H9 (cell line): ENCODE measurements around the gene KDM5B. TPM values are rescaled to one million over a fixed set of nuclear protein-coding genes. Genes with fewer than 3 reads are reported as not detected.

ENCODE experiments used
- DNase-seq: peaks from one replicate; pipeline ENCODE4 v3.0.0-alpha.2; 2017
- H2AFZ ChIP-seq: one replicate; pipeline ENCODE4 v1.6.1; 2013; ENCODE audit warnings: mild to moderate bottlenecking, low read length, control low read depth, moderate library complexity
- H2AK5ac ChIP-seq: 2 replicates; pipeline ENCODE4 v1.6.1; 2013; ENCODE audit warnings: low read length, control low read depth, mixed read lengths; ENCODE audit not compliant: insufficient read length
- H2BK120ac ChIP-seq: one replicate; pipeline ENCODE4 v1.6.1; 2013; ENCODE audit warnings: low read depth, mild to moderate bottlenecking, low read length, control low read depth, inconsistent platforms; ENCODE audit not compliant: poor library complexity, severe bottlenecking
- H2BK12ac ChIP-seq: 2 replicates; pipeline ENCODE4 v1.6.1; 2013; ENCODE audit warnings: low read length, control low read depth, mixed read lengths, low read depth; ENCODE audit not compliant: insufficient read length
- H2BK15ac ChIP-seq: 2 replicates; pipeline ENCODE4 v1.6.1; 2013; ENCODE audit warnings: low read depth, low read length, control low read depth
- H2BK20ac ChIP-seq: one replicate; pipeline ENCODE4 v1.6.1; 2013; ENCODE audit warnings: low read depth, mild to moderate bottlenecking, low read length, control low read depth, inconsistent platforms; ENCODE audit not compliant: poor library complexity, severe bottlenecking
- H2BK5ac ChIP-seq: 2 replicates; pipeline ENCODE4 v1.6.1; 2013; ENCODE audit warnings: low read length, control low read depth, mixed read lengths; ENCODE audit not compliant: insufficient read length
- H3K14ac ChIP-seq: 2 replicates; pipeline ENCODE4 v1.6.1; 2013; ENCODE audit warnings: low read length, control low read depth; ENCODE audit not compliant: insufficient read depth
- H3K18ac ChIP-seq: 2 replicates; pipeline ENCODE4 v1.6.1; 2013; ENCODE audit warnings: low read depth, mild to moderate bottlenecking, mixed read lengths, low read length, control low read depth; ENCODE audit not compliant: insufficient read length
- H3K23ac ChIP-seq: 2 replicates; pipeline ENCODE4 v1.6.1; 2013; ENCODE audit warnings: low read length, control low read depth, mixed read lengths, low read depth; ENCODE audit not compliant: insufficient read length
- H3K23me2 ChIP-seq: 2 replicates; pipeline ENCODE4 v1.6.1; 2013; ENCODE audit warnings: low read depth, mild to moderate bottlenecking, mixed read lengths, low read length, control low read depth; ENCODE audit not compliant: insufficient read length, poor library complexity, severe bottlenecking
- H3K27ac ChIP-seq: 2 replicates; pipeline ENCODE4 v1.5.1; 2013; ENCODE audit warnings: low read length, control low read depth, mixed read lengths, low read depth; ENCODE audit not compliant: insufficient read length
- H3K27me3 ChIP-seq: 2 replicates; pipeline ENCODE4 v1.6.1; 2013; ENCODE audit warnings: low read length, control low read depth, inconsistent platforms; ENCODE audit not compliant: insufficient read depth
- H3K4ac ChIP-seq: 2 replicates; pipeline ENCODE4 v1.6.1; 2013; ENCODE audit warnings: low read depth, mild to moderate bottlenecking, control low read depth, inconsistent platforms, low read length, moderate library complexity
- H3K4me1 ChIP-seq: 2 replicates; pipeline ENCODE4 v1.6.1; 2013; ENCODE audit warnings: low read length, control low read depth, inconsistent platforms; ENCODE audit not compliant: insufficient read depth
- H3K4me2 ChIP-seq: 2 replicates; pipeline ENCODE4 v1.6.1; 2013; ENCODE audit warnings: low read length, control low read depth, mixed read lengths; ENCODE audit not compliant: insufficient read length, insufficient read depth
- H3K56ac ChIP-seq: 2 replicates; pipeline ENCODE4 v1.6.1; 2013; ENCODE audit warnings: low read depth, mild to moderate bottlenecking, mixed read lengths, low read length, control low read depth; ENCODE audit not compliant: insufficient read length
- H3K79me1 ChIP-seq: 2 replicates; pipeline ENCODE4 v1.6.1; 2013; ENCODE audit warnings: low read depth, mild to moderate bottlenecking, moderate library complexity, low read length, control low read depth, inconsistent platforms; ENCODE audit not compliant: insufficient read depth, poor library complexity, severe bottlenecking
- H3K79me2 ChIP-seq: 2 replicates; pipeline ENCODE4 v1.6.1; 2013; ENCODE audit warnings: low read length, control low read depth, inconsistent platforms; ENCODE audit not compliant: insufficient read depth
- H3K9ac ChIP-seq: 2 replicates; pipeline ENCODE4 v1.6.1; 2013; ENCODE audit warnings: low read length, control low read depth, mixed read lengths; ENCODE audit not compliant: insufficient read length; ENCODE audit errors: extremely low read depth
- H3K9me3 ChIP-seq: one replicate; pipeline ENCODE4 v1.6.1; 2013; ENCODE audit warnings: low read depth, low read length, inconsistent platforms; ENCODE audit not compliant: control insufficient read depth
- H3T11ph ChIP-seq: one replicate; pipeline ENCODE4 v1.6.1; 2013; ENCODE audit warnings: mild to moderate bottlenecking, low read length, control low read depth, inconsistent platforms
- H4K20me1 ChIP-seq: one replicate; pipeline ENCODE4 v1.6.1; 2013; ENCODE audit not compliant: control insufficient read depth, insufficient read length, insufficient read depth
- H4K5ac ChIP-seq: 2 replicates; pipeline ENCODE4 v1.6.1; 2013; ENCODE audit warnings: low read depth, mild to moderate bottlenecking, mixed read lengths, low read length, control low read depth; ENCODE audit not compliant: insufficient read length
- H4K8ac ChIP-seq: replicated peaks from 2 replicates; pipeline ENCODE4 v1.6.1; 2013; ENCODE audit warnings: low read length, control low read depth, mixed read lengths, low read depth; ENCODE audit not compliant: insufficient read length
- H4K91ac ChIP-seq: 2 replicates; pipeline ENCODE4 v1.6.1; 2013; ENCODE audit warnings: low read depth, mild to moderate bottlenecking, moderate library complexity, mixed read lengths, low read length, control low read depth; ENCODE audit not compliant: insufficient read length
- H3K27ac Mint-ChIP-seq, 3 experiments: 2 replicates in 2 of 3; 3 replicates in 1 of 3; pipeline ENCODE4 v1.8.0; 2020 to 2021; ENCODE audit warnings: mixed read lengths in 3 of 3, mild to moderate bottlenecking in 1 of 3, moderate library complexity in 1 of 3
- H3K27me3 Mint-ChIP-seq: 2 replicates; pipeline ENCODE4 v1.8.0; 2021; ENCODE audit warnings: low read depth, mild to moderate bottlenecking, moderate library complexity, mixed read lengths
- H3K36me3 Mint-ChIP-seq, 3 experiments: 2 replicates in 2 of 3; 3 replicates in 1 of 3; pipeline ENCODE4 v1.8.0; 2020 to 2021; ENCODE audit warnings: low read depth in 3 of 3, mixed read lengths in 3 of 3; ENCODE audit not compliant: insufficient read depth in 1 of 3
- H3K4me1 Mint-ChIP-seq, 2 experiments: 2 replicates each; pipeline ENCODE4 v1.8.0; 2020; ENCODE audit warnings: mixed read lengths in 2 of 2
- H3K4me3 Mint-ChIP-seq, 2 experiments: 2 replicates in 1 of 2; 3 replicates in 1 of 2; pipeline ENCODE4 v1.8.0; 2020 to 2021; ENCODE audit warnings: mild to moderate bottlenecking in 2 of 2, mixed read lengths in 2 of 2, moderate library complexity in 1 of 2
- H3K9me3 Mint-ChIP-seq, 2 experiments: 2 replicates in 1 of 2; 3 replicates in 1 of 2; pipeline ENCODE4 v1.8.0; 2020; ENCODE audit warnings: mild to moderate bottlenecking in 2 of 2, mixed read lengths in 2 of 2, moderate library complexity in 1 of 2
- CTCF ChIP-seq: fragments of 200-600 bp; sonication (generic); conservative IDR thresholded peaks from 3 replicates; pipeline ENCODE4 v1.8.0; 2021; ENCODE audit warnings: antibody characterized with exemption, mild to moderate bottlenecking
- WGBS: extraction: QIAGEN DNeasy Blood & Tissue Kit; methylation state at CpG from one replicate; pipeline ENCODE4 v1.1.7; 2013; ENCODE audit warnings: missing lambda C conversion rate, low lambda C conversion rate, mixed read lengths; ENCODE audit not compliant: insufficient read length; ENCODE audit errors: extremely low coverage; 5-methylcytosine and 5-hydroxymethylcytosine counted together
- long read RNA-seq: library from polyadenylated mRNA; unstranded; transcript quantifications from one replicate; pipeline ENCODE4 v2.0.0, GENCODE V29; 2020
- total RNA-seq: library from RNA; stranded (reverse); gene quantifications from 2 replicates; pipeline ENCODE4 v1.2.1, GENCODE V29; 2021

KDM5B gene
- total RNA-seq: 200 and 210 TPM in 2 replicates
- long read RNA-seq, full-length matches to known transcripts: 272 of 827 reads
- long read RNA-seq, partial matches to known transcripts: 512 of 827 reads
- long read RNA-seq, other reads (novel, unspliced or antisense): 43 of 827 reads

GRCh38 chr1:202807926-202808757, at the start of gene KDM5B:
TSS of gene KDM5B (minus strand) at chr1:202808421. CDS start at chr1:202808305, 116 bp downstream.
- Histone ChIP-seq H4K91ac (no peak within 1 kb of the TSS), H2BK15ac (no peak within 1 kb of the TSS), H3K23ac (no peak within 1 kb of the TSS), H3K23me2 (peaks cover 29% of the 10 kb centered on the region), H3K27me3 (peaks cover 3% of the 10 kb centered on the region; the same call in 1 of the 2 replicates), H3K56ac (no peak within 1 kb of the TSS), H2BK5ac (no peak within 1 kb of the TSS), H2BK20ac (no peak within 1 kb of the TSS), H2AFZ (no peak within 1 kb of the TSS), H2AK5ac (no peak within 1 kb of the TSS), H3K14ac (peak within 1 kb of the TSS; percentile 85), H3K4me2 (peak within 1 kb of the TSS; percentile 82), H3T11ph (no peak within 1 kb of the TSS), H3K18ac (peak within 1 kb of the TSS; percentile 56), H2BK12ac (no peak within 1 kb of the TSS), H3K4ac (no peak within 1 kb of the TSS), H3K9ac (peak within 1 kb of the TSS; percentile 96), H3K79me2 (peaks cover 40% of the 10 kb centered on the region), H4K5ac (no peak within 1 kb of the TSS), H3K9me3 (no peaks in the 10 kb centered on the region), H3K4me1 (peaks cover 23% of the 10 kb centered on the region), H3K79me1 (no peaks in the 10 kb centered on the region), H4K8ac (no peak within 1 kb of the TSS), H3K27ac (no peak within 1 kb of the TSS), H2BK120ac (no peak within 1 kb of the TSS), H4K20me1 (no peaks in the 10 kb centered on the region)
- H3K27me3 Mint-ChIP-seq: peaks cover 9% of the 10 kb centered on the region
- peak within 1 kb of the TSS; percentile 91 to 96 for H3K4me3 Mint-ChIP-seq
- H3K36me3 Mint-ChIP-seq: peaks cover 5 to 7% (median 6%) of the 10 kb centered on the region in 3 experiments; a peak in 4 of 7 replicates
- H3K9me3 Mint-ChIP-seq: peaks cover 0 to 2% of the 10 kb centered on the region in 2 experiments; a peak in 1 of 5 replicates
- no peak for TF ChIP-seq CTCF
- peak within 1 kb of the TSS; percentile 27 to 53 (median 29); a peak in 5 of 7 replicates for H3K27ac Mint-ChIP-seq
- WGBS: no CpG with 5 or more reads among the region's 84 CpGs
- DNase-seq: peak; percentile 81
- peaks cover 64 to 70% of the 10 kb centered on the region in 2 experiments for H3K4me1 Mint-ChIP-seq
